ENCODE results near the gene ERBB2. TPM values are rescaled to one million over a fixed set of nuclear protein-coding genes. Genes with fewer than 3 reads are reported as not detected.

Gene ERBB2
- total RNA-seq (2014; rRNA removed; shearing (Covaris generic)): 17.1 and 17.8 TPM in 2 replicates
- 18.6 and 20.4 TPM in 2 replicates for polyA plus RNA-seq (2015; cell fraction: cytosol; rRNA removed)
- 43.2 and 44.2 TPM in 2 replicates for polyA plus RNA-seq (2015; cell fraction: nucleus; rRNA removed)

DNA sequence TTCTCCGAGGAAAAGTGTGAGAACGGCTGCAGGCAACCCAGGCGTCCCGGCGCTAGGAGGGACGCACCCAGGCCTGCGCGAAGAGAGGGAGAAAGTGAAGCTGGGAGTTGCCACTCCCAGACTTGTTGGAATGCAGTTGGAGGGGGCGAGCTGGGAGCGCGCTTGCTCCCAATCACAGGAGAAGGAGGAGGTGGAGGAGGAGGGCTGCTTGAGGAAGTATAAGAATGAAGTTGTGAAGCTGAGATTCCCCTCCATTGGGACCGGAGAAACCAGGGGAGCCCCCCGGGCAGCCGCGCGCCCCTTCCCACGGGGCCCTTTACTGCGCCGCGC, at the start of gene ERBB2:
Gene ERBB2 (plus strand): TSS at position 247 of the 330 bp plus-strand sequence. CDS start 175 bp downstream, outside the sequence.
- peak; percentile 67 for DNase-seq (ENCODE audit: low read depth)

DNA sequence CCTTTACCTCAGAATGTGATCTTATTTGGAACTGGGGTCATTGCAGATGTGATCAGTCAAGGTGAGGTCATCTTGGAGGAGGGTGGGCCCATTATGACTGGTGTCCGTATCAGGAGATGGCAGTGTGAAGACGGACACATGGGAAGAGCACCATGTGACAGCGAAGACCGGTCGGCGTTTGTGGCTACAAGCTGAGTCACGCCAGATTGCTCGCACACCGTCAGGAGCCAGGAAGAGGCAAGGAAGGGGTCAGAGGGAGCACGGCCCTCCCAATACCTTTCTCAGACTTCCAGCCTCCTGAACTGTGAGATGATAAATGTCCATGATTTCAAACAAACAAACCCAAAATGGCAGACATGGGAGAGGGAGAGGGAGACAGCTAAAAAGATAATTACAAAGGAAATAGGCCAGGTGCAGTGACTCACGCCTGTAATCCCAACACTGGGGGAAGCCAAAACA, 49.7 kb upstream of the ERBB2 start:
- peak; percentile 84 for DNase-seq (ENCODE audit: low read depth)

DNA sequence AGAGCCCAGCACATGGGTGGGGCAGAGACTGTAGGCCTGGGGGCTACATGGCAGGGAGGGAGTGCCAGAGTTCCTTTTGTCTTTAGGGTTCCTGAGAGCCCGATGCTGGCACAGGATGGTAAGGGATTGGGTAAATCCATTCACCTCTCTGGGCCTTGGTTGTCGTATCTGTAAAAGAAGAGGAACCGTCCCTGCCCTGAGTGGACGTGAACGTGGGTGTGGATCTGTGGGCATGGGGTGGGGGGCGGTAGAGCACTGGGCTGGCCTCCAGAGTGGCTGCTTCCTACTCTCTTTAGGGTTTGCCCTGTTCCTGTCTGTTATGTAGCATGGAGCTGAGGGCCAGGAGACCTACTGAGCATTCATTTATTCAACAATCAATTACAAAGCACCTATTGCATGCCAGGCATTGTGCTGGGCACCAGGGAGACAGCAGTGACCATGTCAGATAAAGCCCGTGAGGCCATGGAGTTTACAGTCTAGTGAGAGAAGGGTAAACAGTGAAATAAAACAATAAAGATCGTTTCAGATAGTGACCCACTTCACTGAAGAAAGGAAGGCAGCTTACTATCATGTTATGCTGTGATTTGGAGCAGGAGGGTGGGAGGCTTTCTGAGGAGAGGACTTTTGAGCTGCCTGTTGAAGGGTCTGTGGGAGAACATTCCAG, 47.8 kb upstream of the ERBB2 start:
- DNase-seq (ENCODE audit: low read depth): no peak

DNA sequence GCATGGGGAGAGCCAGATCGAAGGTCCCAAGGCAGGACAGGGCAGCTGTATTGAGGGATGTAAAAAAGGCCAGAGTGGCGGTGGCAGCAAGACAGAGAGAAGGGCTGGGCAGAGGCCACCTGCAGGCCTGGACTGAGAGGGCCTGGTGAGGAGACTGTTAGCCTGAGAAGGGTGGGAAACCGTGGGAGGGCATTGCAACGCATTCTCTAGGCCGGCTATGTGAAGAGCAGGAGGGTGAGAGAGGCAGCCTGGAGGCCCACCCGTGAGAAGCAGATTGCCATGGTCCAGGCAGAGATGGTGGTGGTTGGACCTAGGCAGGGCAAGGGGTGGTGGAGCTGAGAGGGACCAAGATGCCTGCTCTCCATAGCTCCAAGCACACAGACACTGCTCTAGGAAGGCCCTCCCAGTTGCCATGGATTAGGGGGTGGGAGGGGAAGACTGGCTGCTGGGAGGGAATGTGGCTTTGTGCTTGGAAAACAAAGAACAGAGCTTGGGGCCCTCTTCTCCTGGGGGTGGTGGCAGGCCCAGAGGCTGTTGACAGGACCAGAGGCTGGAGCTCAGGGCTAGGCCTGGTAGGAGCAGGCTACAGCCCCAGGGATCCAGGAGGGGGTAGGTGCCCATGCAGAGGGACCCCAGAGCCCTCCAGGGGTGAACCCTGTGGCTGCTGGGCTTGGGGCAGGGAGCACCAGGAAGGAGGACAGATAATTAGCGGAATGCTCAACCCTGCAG, 47.1 kb upstream of the ERBB2 start:
- no peak for DNase-seq (ENCODE audit: low read depth)

DNA sequence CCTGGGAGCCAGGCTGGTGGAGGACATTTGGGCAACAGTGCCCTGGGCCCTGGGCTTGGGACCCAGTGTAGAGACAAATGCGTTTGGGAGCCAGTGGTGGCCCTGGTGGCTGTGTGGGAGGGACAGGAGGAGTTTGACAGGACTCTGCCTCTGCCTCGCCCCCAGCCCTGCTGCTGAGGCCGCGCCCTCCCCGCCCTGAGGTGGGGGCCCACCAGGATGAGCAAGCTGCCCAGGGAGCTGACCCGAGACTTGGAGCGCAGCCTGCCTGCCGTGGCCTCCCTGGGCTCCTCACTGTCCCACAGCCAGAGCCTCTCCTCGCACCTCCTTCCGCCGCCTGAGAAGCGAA, 46.6 kb upstream of the ERBB2 start:
- DNase-seq (ENCODE audit: low read depth): no peak

DNA sequence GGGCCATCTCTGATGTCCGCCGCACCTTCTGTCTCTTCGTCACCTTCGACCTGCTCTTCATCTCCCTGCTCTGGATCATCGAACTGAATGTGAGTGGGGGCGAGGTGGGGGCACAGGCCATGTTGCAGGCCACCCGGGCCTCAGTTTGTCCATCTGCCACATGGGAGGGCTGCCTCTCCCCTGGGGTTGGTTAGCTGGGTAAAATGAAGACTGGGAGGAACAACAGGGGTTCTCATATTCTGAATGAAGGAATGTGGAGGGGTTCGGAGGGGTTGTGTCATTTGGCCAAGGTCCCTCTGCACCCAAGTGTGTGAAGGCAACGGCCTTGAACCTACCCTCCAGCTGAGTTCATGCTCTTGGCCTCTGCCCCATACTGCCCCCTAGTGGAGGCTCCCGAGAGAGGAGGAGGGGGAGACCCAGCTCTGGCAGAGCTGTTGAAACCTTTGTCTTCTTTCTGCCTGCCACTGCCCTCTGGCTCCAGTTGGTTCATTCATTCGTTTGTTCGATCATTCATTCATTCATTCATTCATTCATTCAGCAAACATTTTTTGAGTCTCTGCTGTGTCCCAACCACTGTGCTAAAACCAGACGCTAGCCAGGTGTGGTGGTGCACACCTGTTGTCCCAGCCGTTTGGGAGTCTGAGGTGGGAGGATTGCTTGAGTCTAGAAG, 46.1 kb upstream of the ERBB2 start:
- DNase-seq (ENCODE audit: low read depth): peak; percentile 28

DNA sequence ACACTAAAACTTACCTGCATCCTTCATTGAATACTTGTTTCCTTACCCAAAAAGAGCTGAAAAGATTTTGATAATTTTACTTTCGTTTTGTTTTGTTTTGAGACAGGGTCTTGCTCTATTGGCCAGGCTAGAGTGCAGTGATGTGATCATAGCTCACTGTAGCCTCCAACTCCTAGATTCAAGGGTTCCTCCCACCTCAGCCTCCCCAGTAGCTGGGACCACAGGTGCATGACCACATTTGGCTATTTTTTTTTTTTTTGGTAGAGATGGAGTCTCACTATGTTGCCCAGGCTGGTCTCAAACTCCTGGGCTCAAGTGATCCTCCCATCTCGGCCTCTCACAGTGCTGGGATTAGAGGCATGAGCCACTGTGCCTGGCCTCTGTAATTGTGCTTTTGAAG, 44.8 kb upstream of the ERBB2 start:
- no peak for DNase-seq (ENCODE audit: low read depth)

DNA sequence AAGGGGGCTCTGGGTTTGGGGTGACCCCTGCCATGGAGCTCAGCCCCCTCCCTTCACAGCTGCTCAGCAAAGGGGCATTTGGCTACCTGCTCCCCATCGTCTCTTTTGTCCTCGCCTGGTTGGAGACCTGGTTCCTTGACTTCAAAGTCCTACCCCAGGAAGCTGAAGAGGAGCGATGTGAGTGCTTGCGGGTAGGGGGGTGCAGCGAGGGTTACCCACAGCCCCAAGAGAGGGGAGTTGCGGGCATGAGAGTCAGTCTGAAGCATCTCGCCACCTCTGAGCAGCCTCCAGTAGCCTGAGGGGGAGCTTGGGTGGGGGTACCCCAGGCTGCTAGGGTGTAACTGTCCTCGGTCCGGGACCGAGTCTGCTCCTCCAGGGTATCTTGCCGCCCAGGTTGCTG, 41.5 kb upstream of the ERBB2 start:
- no peak for DNase-seq (ENCODE audit: low read depth)

DNA sequence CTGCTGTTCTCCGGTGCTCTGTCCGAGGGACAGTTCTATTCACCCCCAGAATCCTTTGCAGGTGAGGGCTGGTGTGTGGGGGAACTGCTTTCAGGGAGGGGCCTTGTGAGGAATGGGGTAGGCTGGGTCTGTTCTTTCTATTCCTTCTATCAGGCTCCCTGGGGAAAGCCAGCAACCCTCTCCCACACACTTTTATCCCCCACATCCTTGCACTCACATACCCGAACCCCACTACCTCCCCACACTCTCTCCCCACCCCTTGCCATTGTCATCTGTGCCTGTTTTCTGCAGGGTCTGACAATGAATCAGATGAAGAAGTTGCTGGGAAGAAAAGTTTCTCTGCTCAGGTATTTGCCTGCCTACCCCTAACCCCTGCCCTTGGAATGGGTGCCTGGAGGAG, 41.1 kb upstream of the ERBB2 start:
- DNase-seq (ENCODE audit: low read depth): no peak

DNA sequence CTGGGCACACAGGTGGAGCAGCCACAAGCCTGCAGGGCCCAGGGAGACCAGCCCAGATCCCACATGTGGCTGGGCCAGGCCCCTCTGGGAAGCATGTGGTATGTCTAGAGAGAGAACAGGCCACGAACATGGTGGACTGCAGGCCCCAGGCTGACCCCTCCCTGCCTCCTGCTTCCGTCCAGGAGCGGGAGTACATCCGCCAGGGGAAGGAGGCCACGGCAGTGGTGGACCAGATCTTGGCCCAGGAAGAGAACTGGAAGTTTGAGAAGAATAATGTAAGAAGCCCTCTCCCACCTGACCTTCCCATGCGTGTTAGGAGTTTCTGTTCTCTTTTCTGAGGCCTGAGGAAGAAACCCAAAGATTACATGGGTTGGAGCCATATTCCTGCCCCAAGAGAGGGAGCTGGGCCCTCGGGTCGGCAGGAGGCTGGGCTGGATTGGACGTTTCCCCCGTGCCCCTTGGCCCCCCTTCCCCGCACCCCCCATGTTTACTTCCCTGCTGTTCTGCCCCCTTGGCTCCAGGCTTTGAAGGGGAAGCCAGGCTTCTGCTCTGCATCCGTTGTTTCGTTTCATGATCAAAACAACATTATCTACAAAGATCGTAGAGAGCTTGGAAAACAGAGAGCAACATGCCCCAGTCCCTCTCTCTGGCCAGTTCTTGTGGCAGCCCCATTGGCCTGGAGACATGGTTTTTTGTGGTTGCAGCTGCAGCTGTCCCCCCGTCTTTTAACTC, 40.4 kb upstream of the ERBB2 start:
- no peak for DNase-seq (ENCODE audit: low read depth)

DNA sequence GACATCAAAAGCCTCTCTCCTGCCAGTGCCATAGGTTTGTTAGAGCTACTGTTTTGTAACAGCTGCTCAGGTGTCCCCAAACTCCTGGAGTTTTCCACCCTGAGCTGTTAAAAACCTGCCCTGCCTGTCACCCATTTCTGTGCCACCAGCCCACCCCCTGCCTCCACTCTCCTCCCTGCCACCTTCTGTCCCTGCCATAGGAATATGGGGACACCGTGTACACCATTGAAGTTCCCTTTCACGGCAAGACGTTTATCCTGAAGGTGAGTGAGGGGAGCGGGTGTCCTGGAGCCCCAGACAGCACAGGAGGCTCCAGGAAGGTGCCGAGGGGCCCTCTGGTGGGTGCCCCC, 39.9 kb upstream of the ERBB2 start:
- no peak for DNase-seq (ENCODE audit: low read depth)

DNA sequence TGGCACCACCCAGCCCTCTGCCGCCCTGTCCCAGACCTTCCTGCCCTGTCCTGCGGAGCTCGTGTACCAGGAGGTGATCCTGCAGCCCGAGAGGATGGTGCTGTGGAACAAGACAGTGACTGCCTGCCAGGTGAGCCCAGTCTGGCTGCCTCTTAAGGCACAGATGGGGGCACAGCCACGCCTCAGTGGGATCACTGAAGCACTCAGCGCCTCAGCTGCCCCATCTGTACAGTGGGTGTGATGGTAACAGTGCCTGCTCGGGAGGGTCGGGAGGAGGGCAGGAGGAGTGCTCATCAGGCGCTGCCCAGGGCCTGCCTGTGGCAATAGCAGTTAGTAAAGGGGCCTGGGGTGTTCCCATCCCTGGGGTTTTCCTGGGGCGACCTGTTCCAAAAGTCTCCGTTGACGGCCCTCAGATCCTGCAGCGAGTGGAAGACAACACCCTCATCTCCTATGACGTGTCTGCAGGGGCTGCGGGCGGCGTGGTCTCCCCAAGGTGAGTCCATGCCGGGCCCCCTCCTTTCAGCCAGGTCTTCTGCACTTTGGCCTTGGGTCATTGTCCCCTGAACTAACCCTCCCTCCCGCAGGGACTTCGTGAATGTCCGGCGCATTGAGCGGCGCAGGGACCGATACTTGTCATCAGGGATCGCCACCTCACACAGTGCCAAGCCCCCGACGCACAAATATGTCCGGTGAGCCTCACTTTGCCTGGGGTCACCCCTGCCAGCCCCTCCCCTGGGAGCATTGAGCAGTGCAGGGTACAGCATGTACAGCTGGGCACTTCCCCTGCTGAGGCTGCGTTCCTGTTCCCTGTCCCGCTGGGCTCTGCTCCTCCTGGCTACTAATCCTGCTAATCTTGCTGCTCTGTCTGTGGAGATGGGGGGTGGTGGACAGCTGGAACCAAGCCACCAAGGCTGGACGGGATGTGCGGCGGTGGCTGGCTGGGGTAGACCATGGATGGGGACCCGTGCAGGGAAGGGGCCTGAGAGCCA, 39.2 kb upstream of the ERBB2 start:
- DNase-seq (ENCODE audit: low read depth): no peak

DNA sequence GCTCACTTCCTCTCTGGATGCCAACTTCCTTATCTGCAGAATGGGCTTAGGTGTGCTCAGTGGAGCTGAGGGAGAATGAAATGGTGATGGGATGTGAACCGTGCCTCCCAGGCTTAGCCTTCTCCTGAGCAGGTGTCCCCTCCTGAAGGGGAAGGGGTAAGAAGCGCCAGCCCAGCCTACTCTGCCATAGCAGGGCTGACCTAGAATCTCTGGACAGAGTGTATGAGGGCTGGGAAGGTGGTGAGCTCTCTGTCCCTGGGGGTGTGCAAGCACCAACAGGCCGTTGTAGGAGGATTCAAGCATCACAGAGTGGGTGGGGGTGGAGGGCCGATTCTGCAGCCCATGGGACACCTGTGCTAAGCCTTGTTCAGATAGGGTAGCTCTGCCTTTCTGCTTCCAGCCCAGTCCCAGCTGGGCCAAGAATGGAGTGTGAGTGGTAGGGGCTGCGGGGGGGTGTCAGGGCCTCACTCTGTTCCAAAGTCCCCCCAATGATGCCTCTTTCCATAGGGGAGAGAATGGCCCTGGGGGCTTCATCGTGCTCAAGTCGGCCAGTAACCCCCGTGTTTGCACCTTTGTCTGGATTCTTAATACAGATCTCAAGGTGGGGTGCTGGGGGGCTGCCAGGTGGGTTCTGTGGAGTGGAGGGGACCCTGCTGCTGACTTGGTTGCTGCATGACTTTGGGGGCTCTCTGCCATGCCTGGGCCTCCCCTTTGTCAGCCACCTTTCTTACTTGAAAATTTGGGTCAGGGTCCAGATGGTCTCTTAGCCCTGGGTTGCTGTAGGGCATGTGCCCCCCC, 37.9 kb upstream of the ERBB2 start:
- DNase-seq (ENCODE audit: low read depth): no peak

DNA sequence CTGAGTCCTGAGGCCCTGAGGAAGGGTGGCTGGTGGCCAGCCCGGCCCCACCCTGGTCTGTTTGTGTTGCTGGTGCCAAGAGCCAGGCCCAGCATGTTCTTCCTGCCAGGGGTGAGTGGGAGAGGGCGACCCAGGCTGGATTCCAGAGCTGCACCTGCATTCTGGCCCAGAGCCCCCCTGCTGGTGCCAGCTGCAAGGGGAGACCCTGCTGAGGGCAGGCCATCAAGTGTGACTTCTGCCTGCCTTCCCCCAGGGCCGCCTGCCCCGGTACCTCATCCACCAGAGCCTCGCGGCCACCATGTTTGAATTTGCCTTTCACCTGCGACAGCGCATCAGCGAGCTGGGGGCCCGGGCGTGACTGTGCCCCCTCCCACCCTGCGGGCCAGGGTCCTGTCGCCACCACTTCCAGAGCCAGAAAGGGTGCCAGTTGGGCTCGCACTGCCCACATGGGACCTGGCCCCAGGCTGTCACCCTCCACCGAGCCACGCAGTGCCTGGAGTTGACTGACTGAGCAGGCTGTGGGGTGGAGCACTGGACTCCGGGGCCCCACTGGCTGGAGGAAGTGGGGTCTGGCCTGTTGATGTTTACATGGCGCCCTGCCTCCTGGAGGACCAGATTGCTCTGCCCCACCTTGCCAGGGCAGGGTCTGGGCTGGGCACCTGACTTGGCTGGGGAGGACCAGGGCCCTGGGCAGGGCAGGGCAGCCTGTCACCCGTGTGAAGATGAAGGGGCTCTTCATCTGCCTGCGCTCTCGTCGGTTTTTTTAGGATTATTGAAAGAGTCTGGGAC, 37.1 kb upstream of the ERBB2 start:
- no peak for DNase-seq (ENCODE audit: low read depth)

DNA sequence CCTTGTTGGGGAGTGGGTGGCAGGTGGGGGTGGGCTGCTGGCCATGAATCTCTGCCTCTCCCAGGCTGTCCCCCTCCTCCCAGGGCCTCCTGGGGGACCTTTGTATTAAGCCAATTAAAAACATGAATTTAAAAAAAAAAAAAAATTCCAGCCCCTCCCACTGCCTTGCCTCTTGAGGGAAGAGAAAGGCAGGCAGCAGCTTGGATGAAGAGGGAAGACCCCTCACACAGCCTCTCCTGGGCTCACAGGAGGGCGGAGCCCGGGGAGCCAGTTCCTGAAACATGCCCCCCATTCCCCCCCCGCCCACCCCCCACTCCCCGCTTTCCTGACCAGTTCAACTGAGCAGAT, 36.5 kb upstream of the ERBB2 start:
- no peak for DNase-seq (ENCODE audit: low read depth)

DNA sequence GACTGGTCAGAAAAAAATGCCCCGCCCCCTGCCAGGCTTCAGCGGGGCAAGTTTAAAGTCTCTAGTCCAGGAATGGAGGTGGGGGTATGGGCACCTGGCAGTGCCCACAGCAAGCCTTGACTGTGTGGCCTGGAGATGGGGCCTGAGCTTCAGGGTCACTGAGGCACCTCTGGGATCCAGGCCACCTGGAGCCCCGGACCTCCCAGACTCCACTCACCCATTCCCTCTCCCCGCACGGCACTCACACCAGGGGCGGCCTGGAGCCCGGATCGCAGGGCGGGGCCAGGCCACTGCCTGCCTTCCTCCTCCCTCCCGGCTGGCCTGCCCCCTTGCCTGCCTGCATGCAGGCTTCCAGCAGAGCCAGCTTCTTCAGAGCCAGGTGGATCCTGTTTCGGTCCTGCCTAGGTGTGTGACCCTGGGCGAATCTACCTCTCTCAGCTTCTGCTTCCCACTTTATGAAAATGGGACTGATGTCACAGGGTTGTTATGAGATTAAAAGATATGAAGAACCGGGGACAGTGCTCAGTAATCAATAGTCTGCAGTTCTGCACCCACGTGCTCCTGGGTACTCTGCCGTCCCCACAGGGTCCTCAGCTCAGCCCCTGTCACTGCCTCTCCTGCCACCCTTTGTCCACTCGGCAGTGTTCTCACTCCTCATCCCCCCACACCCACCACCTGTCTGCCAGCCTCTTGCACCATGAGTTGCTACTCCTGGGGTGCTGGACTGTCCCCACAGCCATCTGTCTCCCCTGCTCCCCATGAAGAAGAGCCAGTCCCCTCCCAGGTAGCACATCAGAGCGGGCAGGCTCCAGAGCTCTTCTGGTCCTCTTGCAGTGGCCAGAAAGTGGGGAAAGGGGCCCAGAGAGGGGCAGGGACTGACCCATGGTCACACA, 35.9 kb upstream of the ERBB2 start:
- peak; percentile 31 for DNase-seq (ENCODE audit: low read depth)

DNA sequence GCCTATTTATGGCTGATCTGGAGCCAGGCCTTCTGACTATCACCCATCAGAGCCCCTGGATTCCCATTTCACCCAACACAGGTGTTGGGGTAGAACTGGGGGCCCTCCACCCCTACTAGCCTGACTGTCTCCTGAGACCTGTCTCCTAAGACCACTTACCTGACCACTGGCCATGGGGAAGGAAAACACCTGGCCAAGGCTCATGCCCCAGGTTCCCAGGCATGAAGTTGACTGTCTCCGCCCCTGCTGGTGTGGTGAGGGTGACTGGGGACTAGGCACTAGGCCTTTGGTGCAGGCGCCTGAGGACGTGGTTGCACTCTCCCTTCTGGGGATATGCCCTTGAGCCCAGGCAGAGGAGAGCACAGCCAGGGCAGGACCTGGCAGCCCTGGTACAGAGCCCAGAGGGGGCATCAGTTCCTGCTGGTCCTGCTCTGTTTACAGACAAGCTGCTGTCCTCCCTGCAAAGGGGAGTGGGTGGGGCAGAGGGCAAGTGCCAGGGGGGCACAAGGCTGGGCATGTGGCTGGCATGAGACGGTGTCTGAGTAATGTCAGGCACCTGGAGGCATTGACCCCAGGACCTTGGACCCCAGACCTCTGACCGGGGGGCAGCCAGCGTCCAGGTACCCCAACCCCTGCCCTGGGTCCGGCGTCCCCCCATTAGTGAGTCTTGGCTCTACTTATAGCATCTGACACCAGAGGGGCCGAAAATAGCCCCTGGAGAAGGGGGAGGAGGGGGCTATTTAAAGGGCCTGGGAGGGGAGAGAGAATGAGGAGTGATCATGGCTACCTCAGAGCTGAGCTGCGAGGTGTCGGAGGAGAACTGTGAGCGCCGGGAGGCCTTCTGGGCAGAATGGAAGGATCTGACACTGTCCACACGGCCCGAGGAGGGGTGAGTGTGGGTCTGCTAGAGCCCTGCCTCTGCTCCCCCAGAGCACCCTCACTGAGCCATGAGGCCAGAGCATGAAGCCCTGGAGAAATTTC, 35.0 kb upstream of the ERBB2 start, which contains the start of gene TCAP:
Gene TCAP (plus strand): TSS at position 769 of the 981 bp plus-strand sequence. CDS start 11 bp downstream, at position 780.
- DNase-seq (ENCODE audit: low read depth): no peak
